ENCODE measurements around the gene THRB.

Gene THRB

DNA sequence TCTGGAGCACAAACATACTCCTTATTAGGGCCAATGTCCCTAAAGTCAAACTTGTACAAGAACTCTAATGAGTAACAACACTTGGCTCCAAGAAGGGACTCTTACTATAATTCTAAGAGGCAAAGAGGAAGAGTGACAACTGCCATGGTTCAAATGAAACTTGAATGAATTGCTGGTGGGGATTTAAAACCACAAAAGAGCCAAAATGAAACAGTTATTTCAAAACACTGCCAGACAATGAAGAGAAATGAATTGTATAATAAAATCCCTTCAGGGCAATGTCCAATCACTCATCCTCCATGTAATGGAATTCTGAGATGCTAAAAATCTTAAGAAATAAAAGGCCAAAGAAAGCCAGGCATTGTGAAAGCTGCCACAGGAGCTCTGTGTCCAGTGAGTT, 14.2 kb downstream of the THRB start:
- H3K36me3 ChIP-seq (ENCODE audit: control insufficient read depth, insufficient read depth, low read length), result no peaks in the 10 kb centered on the region
- H3K27me3 ChIP-seq (replicated peaks; ENCODE audit: control insufficient read depth, insufficient read depth, low read length), result no peaks in the 10 kb centered on the region
- H3K4me3 ChIP-seq (replicated peaks; ENCODE audit: low read depth, low read length), result no peak overlapping the region
- DNase-seq (ENCODE audit: extremely low read depth, insufficient read length), result no peak
- TF ChIP-seq, protein P1, sequence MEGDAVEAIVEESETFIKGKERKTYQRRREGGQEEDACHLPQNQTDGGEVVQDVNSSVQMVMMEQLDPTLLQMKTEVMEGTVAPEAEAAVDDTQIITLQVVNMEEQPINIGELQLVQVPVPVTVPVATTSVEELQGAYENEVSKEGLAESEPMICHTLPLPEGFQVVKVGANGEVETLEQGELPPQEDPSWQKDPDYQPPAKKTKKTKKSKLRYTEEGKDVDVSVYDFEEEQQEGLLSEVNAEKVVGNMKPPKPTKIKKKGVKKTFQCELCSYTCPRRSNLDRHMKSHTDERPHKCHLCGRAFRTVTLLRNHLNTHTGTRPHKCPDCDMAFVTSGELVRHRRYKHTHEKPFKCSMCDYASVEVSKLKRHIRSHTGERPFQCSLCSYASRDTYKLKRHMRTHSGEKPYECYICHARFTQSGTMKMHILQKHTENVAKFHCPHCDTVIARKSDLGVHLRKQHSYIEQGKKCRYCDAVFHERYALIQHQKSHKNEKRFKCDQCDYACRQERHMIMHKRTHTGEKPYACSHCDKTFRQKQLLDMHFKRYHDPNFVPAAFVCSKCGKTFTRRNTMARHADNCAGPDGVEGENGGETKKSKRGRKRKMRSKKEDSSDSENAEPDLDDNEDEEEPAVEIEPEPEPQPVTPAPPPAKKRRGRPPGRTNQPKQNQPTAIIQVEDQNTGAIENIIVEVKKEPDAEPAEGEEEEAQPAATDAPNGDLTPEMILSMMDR (IDR thresholded peaks at IDR 0.05; ENCODE audit: insufficient read depth, low read length, poor library complexity, severe bottlenecking), result no peak

DNA sequence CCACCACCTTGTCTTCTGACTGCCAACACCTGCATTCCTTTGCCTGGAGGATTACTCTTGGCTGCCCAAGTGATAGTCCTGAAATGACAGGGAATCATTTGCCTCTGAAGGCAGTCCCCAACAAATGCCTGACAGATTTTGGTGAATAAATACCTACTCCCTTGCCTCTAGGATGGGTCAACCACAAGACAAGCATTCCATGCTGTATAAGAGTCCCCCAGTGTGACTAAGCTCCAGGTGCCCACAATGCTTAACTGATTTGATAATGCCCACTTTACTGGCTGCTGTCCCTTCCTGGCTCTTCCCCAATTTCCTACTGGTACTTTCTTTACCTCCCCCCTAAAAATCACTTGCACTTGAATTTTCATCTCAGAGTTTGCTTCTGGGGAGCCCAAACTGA, 14.8 kb downstream of the THRB start:
- no peaks in the 10 kb centered on the region for H3K27me3 ChIP-seq (replicated peaks; ENCODE audit: control insufficient read depth, insufficient read depth, low read length)
- H3K36me3 ChIP-seq (ENCODE audit: control insufficient read depth, insufficient read depth, low read length), result no peaks in the 10 kb centered on the region
- TF ChIP-seq, protein P1 (IDR thresholded peaks at IDR 0.05; ENCODE audit: insufficient read depth, low read length, poor library complexity, severe bottlenecking), result no peak
- H3K4me3 ChIP-seq (replicated peaks; ENCODE audit: low read depth, low read length), result no peak overlapping the region
- DNase-seq (ENCODE audit: extremely low read depth, insufficient read length), result no peak

- TF ChIP-seq, protein P1 (IDR thresholded peaks at IDR 0.05; ENCODE audit: insufficient read depth, low read length, poor library complexity, severe bottlenecking), result no peak
- Histone ChIP-seq H3K27me3 (replicated peaks; ENCODE audit: control insufficient read depth, insufficient read depth, low read length) (no peaks in the 10 kb centered on the region), H3K36me3 (ENCODE audit: control insufficient read depth, insufficient read depth, low read length) (no peaks in the 10 kb centered on the region), H3K4me3 (replicated peaks; ENCODE audit: low read depth, low read length) (no peak overlapping the region)
- DNase-seq (ENCODE audit: extremely low read depth, insufficient read length), result no peak
Measured at GRCh38 chr3:24476871-24477656, 17.6 kb downstream of the THRB start.

DNA sequence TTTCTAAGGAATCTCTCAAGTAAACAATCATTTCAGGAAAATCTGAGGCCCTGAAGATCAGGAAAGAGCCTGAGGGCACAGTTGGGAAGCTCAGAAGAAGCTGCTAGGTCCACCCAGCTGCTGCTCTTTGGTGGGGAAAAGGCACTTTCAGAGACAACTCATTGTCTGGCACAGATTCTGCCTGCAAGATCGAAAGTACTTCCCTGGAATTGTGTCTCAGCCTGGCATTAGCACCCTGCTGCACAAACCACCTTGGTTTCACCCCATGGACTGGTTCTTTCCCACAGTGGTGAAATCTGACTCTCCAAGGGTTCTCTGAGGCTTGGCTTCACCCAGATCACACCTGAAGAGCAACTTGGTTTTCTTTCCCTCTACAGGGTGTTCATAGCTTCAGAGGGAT, 18.7 kb downstream of the THRB start:
- Histone ChIP-seq H3K27me3 (replicated peaks; ENCODE audit: control insufficient read depth, insufficient read depth, low read length) (no peaks in the 10 kb centered on the region), H3K36me3 (ENCODE audit: control insufficient read depth, insufficient read depth, low read length) (no peaks in the 10 kb centered on the region), H3K4me3 (replicated peaks; ENCODE audit: low read depth, low read length) (no peak overlapping the region)
- TF ChIP-seq, protein P1 (IDR thresholded peaks at IDR 0.05; ENCODE audit: insufficient read depth, low read length, poor library complexity, severe bottlenecking), result no peak
- DNase-seq (ENCODE audit: extremely low read depth, insufficient read length), result no peak

DNA sequence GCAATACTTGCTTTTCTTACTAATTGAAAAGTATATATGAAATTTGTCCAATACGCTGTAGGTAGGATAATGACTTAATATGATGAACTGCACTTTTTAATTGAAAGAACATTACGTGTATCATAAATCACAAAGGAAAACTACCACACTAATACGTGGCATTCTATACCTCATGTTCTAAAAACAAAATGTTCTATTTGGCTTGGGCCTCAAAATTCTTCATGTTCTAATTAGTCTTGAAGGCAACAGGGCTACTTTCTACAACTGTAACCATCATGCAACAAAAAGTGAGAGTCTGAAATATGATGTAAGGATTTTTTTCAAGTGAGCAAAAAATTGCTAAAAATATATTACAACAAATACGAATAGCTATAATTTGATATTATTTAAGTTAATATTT, 19.8 kb downstream of the THRB start:
- DNase-seq (ENCODE audit: extremely low read depth, insufficient read length), result no peak

More for the DNA sequence above, 19.8 kb downstream of the THRB start:
- TF ChIP-seq, protein P1 (IDR thresholded peaks at IDR 0.05; ENCODE audit: insufficient read depth, low read length, poor library complexity, severe bottlenecking), result no peak
- H3K27me3 ChIP-seq (replicated peaks; ENCODE audit: control insufficient read depth, insufficient read depth, low read length), result no peaks in the 10 kb centered on the region
- H3K4me3 ChIP-seq (replicated peaks; ENCODE audit: low read depth, low read length), result no peak overlapping the region
- no peaks in the 10 kb centered on the region for H3K36me3 ChIP-seq (ENCODE audit: control insufficient read depth, insufficient read depth, low read length)

All from GM06990 (cell line).